GM12865 (cell line): Measurements from ENCODE around the gene PSENEN.
"Not testable (repeated sequence)": the region's sequence is repeated elsewhere in the genome, so short reads cannot be mapped to it uniquely, and the experiment has no call there.

ENCODE experiments used
- DNase-seq: peaks from one replicate; pipeline ENCODE4 v3.0.0; 2010; ENCODE audit warnings: low read depth
- H3K4me3 ChIP-seq: 2 replicates; pipeline ENCODE4 v1.5.1; 2011; ENCODE audit warnings: mild to moderate bottlenecking, low read depth, low read length, control low read depth
- CTCF ChIP-seq: IDR thresholded peaks from 2 replicates; pipeline ENCODE4 v1.5.1; 2011; ENCODE audit warnings: low read length, control low read depth, low read depth, inconsistent platforms; ENCODE audit not compliant: insufficient read depth; ENCODE audit errors: missing control alignments

The PSENEN gene

GRCh38 chr19:35719402-35720162, 25.9 kb upstream of the PSENEN start:
- H3K4me3 ChIP-seq, result peak overlapping the region; percentile 85
- DNase-seq, result no peak
- no peak for TF ChIP-seq CTCF

GRCh38 chr19:35720163-35720524, 25.3 kb upstream of the PSENEN start:
- no peak for TF ChIP-seq CTCF
- no peak overlapping the region for H3K4me3 ChIP-seq
- no peak for DNase-seq

GRCh38 chr19:35720648-35721047, 24.8 kb upstream of the PSENEN start:
- no peak for DNase-seq
- H3K4me3 ChIP-seq, result no peak overlapping the region
- TF ChIP-seq CTCF, result no peak

GRCh38 chr19:35721374-35721773, 24.1 kb upstream of the PSENEN start:
- DNase-seq, result no peak
- no peak for TF ChIP-seq CTCF
- no peak overlapping the region for H3K4me3 ChIP-seq

GRCh38 chr19:35722461-35722860, 23.0 kb upstream of the PSENEN start:
- DNase-seq, result no peak
- no peak overlapping the region for H3K4me3 ChIP-seq
- TF ChIP-seq CTCF, result no peak

- no peak overlapping the region for H3K4me3 ChIP-seq
- no peak for TF ChIP-seq CTCF
- DNase-seq, result no peak
These were observed 22.6 kb upstream of the PSENEN start for GRCh38 chr19:35722897-35723296.

- DNase-seq, result no peak
- TF ChIP-seq CTCF, result no peak
- no peak overlapping the region for H3K4me3 ChIP-seq
These were observed 21.8 kb upstream of the PSENEN start for GRCh38 chr19:35723671-35724070.

GRCh38 chr19:35724132-35724531, 21.3 kb upstream of the PSENEN start:
- not testable (repeated sequence) for DNase-seq, H3K4me3 ChIP-seq
